Smooth muscle cell (in vitro differentiated cells): ENCODE data around the gene SLC37A3. TPM values are rescaled to one million over a fixed set of nuclear protein-coding genes. Genes with fewer than 3 reads are reported as not detected.
"Not testable (repeated sequence)": the region's sequence is repeated elsewhere in the genome, so short reads cannot be mapped to it uniquely, and the experiment has no call there.

Experiments used
- DNase-seq: peaks from one replicate; lab custom pipeline; 2025; ENCODE audit not compliant: unreplicated experiment; lab: John Stamatoyannopoulos, UW
- H2AFZ ChIP-seq: fragments of 200-600 bp; sonication (generic); 2 replicates; pipeline ENCODE4 v1.6.0; 2016; ENCODE audit warnings: antibody characterized with exemption, low read depth, mild to moderate bottlenecking
- H3F3A ChIP-seq: fragments of 200-600 bp; sonication (generic); 2 replicates; pipeline ENCODE4 v1.6.0; 2017; ENCODE audit warnings: antibody characterized with exemption, low read depth
- H3K27ac ChIP-seq: fragments of 200-600 bp; sonication (generic); 2 replicates; pipeline ENCODE4 v1.5.1; 2016; ENCODE audit warnings: low read depth, mild to moderate bottlenecking
- H3K27me3 ChIP-seq: fragments of 200-600 bp; sonication (generic); 2 replicates; pipeline ENCODE4 v1.6.1; 2016; ENCODE audit warnings: low read depth, mild to moderate bottlenecking
- H3K36me3 ChIP-seq: fragments of 200-600 bp; sonication (generic); 2 replicates; pipeline ENCODE4 v1.5.1; 2016; ENCODE audit warnings: low read depth
- H3K4me1 ChIP-seq: fragments of 200-600 bp; sonication (generic); 2 replicates; pipeline ENCODE4 v1.5.1; 2016; ENCODE audit warnings: low read depth
- H3K4me2 ChIP-seq: fragments of 200-600 bp; sonication (generic); 2 replicates; pipeline ENCODE4 v1.6.0; 2016; ENCODE audit warnings: mild to moderate bottlenecking
- H3K4me3 ChIP-seq: fragments of 200-600 bp; sonication (generic); 2 replicates; pipeline ENCODE4 v1.5.1; 2016; ENCODE audit warnings: mild to moderate bottlenecking
- H3K79me2 ChIP-seq: fragments of 200-600 bp; sonication (generic); 2 replicates; pipeline ENCODE4 v1.6.0; 2016; ENCODE audit warnings: low read depth, mild to moderate bottlenecking
- H3K9ac ChIP-seq: fragments of 200-600 bp; sonication (generic); 2 replicates; pipeline ENCODE4 v1.6.0; 2016; ENCODE audit warnings: low read depth
- H3K9me3 ChIP-seq: fragments of 200-600 bp; sonication (generic); replicated peaks from 2 replicates; pipeline ENCODE4 v1.5.1; 2016; ENCODE audit warnings: low read depth
- H4K20me1 ChIP-seq: fragments of 200-600 bp; sonication (generic); 2 replicates; pipeline ENCODE4 v1.6.0; 2016; ENCODE audit warnings: low read depth
- WGBS: methylation state at CpG from one replicate; pipeline ENCODE4 v1.1.7; 2016; ENCODE audit warnings: low lambda C conversion rate; 5-methylcytosine and 5-hydroxymethylcytosine counted together
- polyA plus RNA-seq: library from polyadenylated mRNA; unstranded; fragments of >200 nt; fragmentation: Nextera tagmentation; extraction: Ambion mirVana; gene quantifications from 2 replicates; pipeline ENCODE4 v1.2.1, GENCODE V29; 2016
- total RNA-seq: library from RNA; depleted of rRNA; stranded (reverse); fragments of >200 nt; gene quantifications from 2 replicates; pipeline ENCODE4 v1.2.3, GENCODE V29; 2014
- TF ChIP-seq, protein P1 (sequence below): fragments of 200-600 bp; sonication (generic); IDR thresholded peaks from 2 replicates; pipeline ENCODE4 v1.5.1; 2017; ENCODE audit warnings: borderline replicate concordance, mild to moderate bottlenecking, antibody characterized with exemption; ENCODE audit not compliant: insufficient read depth, poor library complexity, severe bottlenecking

SLC37A3 gene
- total and polyA plus RNA-seq, 2 experiments from 2014 or later, result 42.8 to 54.2 TPM

DNA sequence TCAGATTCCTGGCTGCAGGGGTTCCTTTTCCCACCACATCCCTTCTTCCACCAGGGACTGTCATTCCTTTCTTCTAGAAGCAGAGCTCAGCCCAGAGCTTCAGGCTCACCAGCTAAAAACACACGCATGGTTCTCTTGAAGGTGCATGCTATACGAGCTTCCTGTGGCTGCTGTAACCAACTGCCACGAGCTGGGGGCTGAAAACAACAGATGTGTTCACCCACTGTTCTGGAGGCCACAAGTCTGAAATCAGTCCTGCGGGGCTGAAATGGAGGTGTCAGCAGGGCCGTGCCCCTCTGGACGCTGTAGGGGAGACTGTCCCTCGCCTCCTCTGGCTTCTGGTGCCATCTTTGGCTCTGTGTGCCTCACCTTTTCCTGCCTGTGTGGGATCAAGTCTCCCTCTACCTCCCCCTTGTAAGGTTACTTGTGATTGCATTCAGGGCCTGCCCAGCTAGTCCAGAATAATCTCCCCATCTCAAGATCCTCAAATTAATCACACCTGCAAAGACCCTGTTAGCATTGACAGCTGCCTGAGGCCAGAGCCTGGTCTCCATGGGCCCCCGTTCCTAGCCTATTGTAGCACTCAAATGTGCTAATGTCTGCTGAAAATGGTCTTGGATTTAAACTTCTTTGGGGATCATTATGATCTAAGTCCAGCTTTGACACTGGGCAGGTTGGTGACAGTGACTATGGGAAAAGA lies 19.3 kb upstream of the SLC37A3 start:
- no peaks in the 10 kb centered on the region for H3K4me1 ChIP-seq
- H3K9ac ChIP-seq, result no peak overlapping the region
- H3K79me2 ChIP-seq, result no peaks in the 10 kb centered on the region
- no peaks in the 10 kb centered on the region for H3K9me3 ChIP-seq
- TF ChIP-seq, protein P1, sequence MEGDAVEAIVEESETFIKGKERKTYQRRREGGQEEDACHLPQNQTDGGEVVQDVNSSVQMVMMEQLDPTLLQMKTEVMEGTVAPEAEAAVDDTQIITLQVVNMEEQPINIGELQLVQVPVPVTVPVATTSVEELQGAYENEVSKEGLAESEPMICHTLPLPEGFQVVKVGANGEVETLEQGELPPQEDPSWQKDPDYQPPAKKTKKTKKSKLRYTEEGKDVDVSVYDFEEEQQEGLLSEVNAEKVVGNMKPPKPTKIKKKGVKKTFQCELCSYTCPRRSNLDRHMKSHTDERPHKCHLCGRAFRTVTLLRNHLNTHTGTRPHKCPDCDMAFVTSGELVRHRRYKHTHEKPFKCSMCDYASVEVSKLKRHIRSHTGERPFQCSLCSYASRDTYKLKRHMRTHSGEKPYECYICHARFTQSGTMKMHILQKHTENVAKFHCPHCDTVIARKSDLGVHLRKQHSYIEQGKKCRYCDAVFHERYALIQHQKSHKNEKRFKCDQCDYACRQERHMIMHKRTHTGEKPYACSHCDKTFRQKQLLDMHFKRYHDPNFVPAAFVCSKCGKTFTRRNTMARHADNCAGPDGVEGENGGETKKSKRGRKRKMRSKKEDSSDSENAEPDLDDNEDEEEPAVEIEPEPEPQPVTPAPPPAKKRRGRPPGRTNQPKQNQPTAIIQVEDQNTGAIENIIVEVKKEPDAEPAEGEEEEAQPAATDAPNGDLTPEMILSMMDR, result no peak
- no peak for DNase-seq
- H3K4me2 ChIP-seq, result no peak overlapping the region
- H3K4me3 ChIP-seq, result no peak overlapping the region
- WGBS, result 94% methylated on average over 8 of the region's 8 CpGs
- no peaks in the 10 kb centered on the region for H3K27me3 ChIP-seq
- H4K20me1 ChIP-seq, result no peaks in the 10 kb centered on the region
- H3K36me3 ChIP-seq, result no peaks in the 10 kb centered on the region
- no peak overlapping the region for H3K27ac ChIP-seq
- H3F3A ChIP-seq, result no peaks in the 10 kb centered on the region
- no peak overlapping the region for H2AFZ ChIP-seq

DNA sequence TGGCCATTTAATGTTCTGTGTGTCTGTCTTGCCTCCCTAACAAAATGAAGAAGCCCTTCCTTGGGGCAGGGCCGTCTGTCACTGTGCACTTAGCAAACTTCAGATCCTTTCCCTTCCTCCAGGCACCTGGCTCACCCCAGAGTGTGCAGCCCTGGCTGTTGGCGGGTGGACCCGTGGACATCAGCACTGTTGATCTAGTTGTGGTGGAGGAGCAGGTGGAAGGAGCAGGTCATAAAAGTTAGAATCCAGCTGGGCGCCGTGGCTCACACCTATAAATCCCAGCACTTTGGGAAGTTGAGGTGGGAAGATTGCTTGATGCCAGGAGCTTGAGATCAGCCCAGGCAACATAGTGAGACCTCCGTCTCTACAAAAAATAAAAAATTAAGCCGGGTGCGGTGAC lies 18.2 kb upstream of the SLC37A3 start:
- Histone ChIP-seq H3K79me2 (no peaks in the 10 kb centered on the region), H2AFZ (no peak overlapping the region), H3K4me2 (no peak overlapping the region), H3K4me3 (no peak overlapping the region), H3K27me3 (no peaks in the 10 kb centered on the region), H3F3A (no peaks in the 10 kb centered on the region), H3K4me1 (no peaks in the 10 kb centered on the region), H4K20me1 (no peaks in the 10 kb centered on the region), H3K9me3 (no peaks in the 10 kb centered on the region), H3K27ac (no peak overlapping the region), H3K9ac (no peak overlapping the region), H3K36me3 (no peaks in the 10 kb centered on the region)
- TF ChIP-seq, protein P1, result no peak
- WGBS, result 94% methylated on average over 8 of the region's 8 CpGs
- no peak for DNase-seq

DNA sequence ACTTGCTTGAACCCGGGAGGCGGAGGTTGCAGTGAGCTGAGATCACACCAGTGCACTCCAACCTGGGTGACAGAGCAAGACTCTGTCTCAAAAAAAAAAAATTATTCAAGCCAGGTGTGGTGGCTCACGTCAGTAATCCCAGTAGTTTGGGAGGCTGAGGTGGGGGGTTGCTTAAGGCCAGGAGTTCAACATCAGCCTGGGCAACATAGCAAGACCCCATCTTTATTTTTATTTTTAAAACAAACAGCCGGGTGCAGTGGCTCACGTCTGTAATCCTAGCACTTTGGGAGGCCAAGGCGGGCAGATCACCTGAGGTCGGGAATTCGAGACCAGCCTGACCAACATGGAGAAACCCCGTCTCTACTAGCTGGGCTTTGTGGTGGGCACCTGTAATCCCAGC lies 17.5 kb upstream of the SLC37A3 start:
- not testable (repeated sequence) for H2AFZ ChIP-seq, H3K27me3 ChIP-seq, H3F3A ChIP-seq, H4K20me1 ChIP-seq, DNase-seq, H3K4me2 ChIP-seq, H3K9me3 ChIP-seq, H3K79me2 ChIP-seq, H3K4me3 ChIP-seq, H3K4me1 ChIP-seq, H3K9ac ChIP-seq, H3K27ac ChIP-seq, H3K36me3 ChIP-seq
- 94% methylated on average over 9 of the region's 9 CpGs for WGBS

DNA sequence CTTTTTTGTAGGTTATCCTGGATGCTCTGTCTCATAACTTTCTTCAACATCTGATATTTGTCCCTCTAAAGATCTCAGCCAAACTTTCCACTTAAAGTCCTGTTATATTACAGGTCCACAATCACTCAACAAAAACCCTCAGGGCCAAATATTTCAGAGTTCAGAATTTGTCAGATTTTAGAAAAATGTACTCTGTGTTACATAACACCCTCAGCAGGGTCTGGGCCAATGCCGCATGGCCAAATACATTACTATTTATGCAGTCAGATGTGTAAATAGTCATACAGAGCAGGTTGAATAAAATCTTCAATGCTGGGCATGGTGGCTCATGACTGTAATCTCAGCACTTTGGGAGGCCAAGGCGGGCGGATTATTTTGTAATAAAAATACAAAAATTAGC lies 17.0 kb upstream of the SLC37A3 start:
- no peak for DNase-seq
- no peak overlapping the region for H3K4me2 ChIP-seq
- no peak overlapping the region for H3K9ac ChIP-seq
- no peak overlapping the region for H2AFZ ChIP-seq
- 96% methylated on average over 3 of the region's 3 CpGs for WGBS
- no peaks in the 10 kb centered on the region for H3K4me1 ChIP-seq
- H3F3A ChIP-seq, result no peaks in the 10 kb centered on the region
- H3K79me2 ChIP-seq, result no peaks in the 10 kb centered on the region
- TF ChIP-seq, protein P1, result no peak
- no peak overlapping the region for H3K4me3 ChIP-seq
- H3K27ac ChIP-seq, result no peak overlapping the region
- H3K36me3 ChIP-seq, result no peaks in the 10 kb centered on the region
- H3K9me3 ChIP-seq, result no peaks in the 10 kb centered on the region
- H4K20me1 ChIP-seq, result no peaks in the 10 kb centered on the region
- no peaks in the 10 kb centered on the region for H3K27me3 ChIP-seq
